ENCODE results near the gene DOCK3. TPM values are rescaled to one million over a fixed set of nuclear protein-coding genes. Genes with fewer than 3 reads are reported as not detected.
"Not testable (repeated sequence)": the region's sequence is repeated elsewhere in the genome, so short reads cannot be mapped to it uniquely, and the experiment has no call there.

The DOCK3 gene
- total RNA-seq, 4 donors from 2014 or later: 2.1 to 8.6 (median 2.9) TPM

- no peak overlapping the region for H3K27ac ChIP-seq
These were observed 176.1 kb downstream of the DOCK3 start for GRCh38 chr3:50850639-50851511.

GRCh38 chr3:50853936-50854335 is 179.2 kb downstream of the DOCK3 start:
- whole genome bisulfite sequencing: 35% methylated on average over 4 of the region's 4 CpGs

More at GRCh38 chr3:50850639-50851511, 176.1 kb downstream of the DOCK3 start:
- Histone ChIP-seq H3K4me3 (no peak overlapping the region), H3K36me3 (no peaks in the 10 kb centered on the region), H3K4me1 (no peaks in the 10 kb centered on the region), H3K27me3 (no peaks in the 10 kb centered on the region), H3K9me3 (peaks cover 11% of the 10 kb centered on the region)
- TF ChIP-seq EP300 (IDR thresholded peaks at IDR 0.05) (no peak), CTCF (IDR thresholded peaks at IDR 0.05) (no peak), POLR2A (IDR thresholded peaks at IDR 0.05) (no peak), POLR2AphosphoS5 (IDR thresholded peaks at IDR 0.05) (no peak)
- DNase-seq (ENCODE audit: low spot score in 2 of 2): no peak
- WGBS: 70% methylated on average over 3 of the region's 3 CpGs

GRCh38 chr3:50862221-50862620 is 187.5 kb downstream of the DOCK3 start:
- H3K9me3 ChIP-seq: peaks cover 4% of the 10 kb centered on the region
- DNase-seq (ENCODE audit: low spot score in 2 of 2): no peak
- no peaks in the 10 kb centered on the region for H3K27me3 ChIP-seq
- H3K4me1 ChIP-seq: no peaks in the 10 kb centered on the region
- no peak overlapping the region for H3K4me3 ChIP-seq
- H3K27ac ChIP-seq: no peak overlapping the region
- no peak for TF ChIP-seq POLR2A (IDR thresholded peaks at IDR 0.05)
- TF ChIP-seq POLR2AphosphoS5 (IDR thresholded peaks at IDR 0.05): no peak
- 87% methylated on average over 3 of the region's 3 CpGs for WGBS
- H3K36me3 ChIP-seq: no peaks in the 10 kb centered on the region

More at GRCh38 chr3:50853936-50854335, 179.2 kb downstream of the DOCK3 start:
- Histone ChIP-seq H3K4me1 (no peaks in the 10 kb centered on the region), H3K27ac (no peak overlapping the region), H3K9me3 (peaks cover 20% of the 10 kb centered on the region), H3K4me3 (no peak overlapping the region), H3K36me3 (no peaks in the 10 kb centered on the region), H3K27me3 (no peaks in the 10 kb centered on the region)
- DNase-seq (ENCODE audit: low spot score in 2 of 2): no peak
- no peak for TF ChIP-seq CTCF (IDR thresholded peaks at IDR 0.05)
- TF ChIP-seq POLR2AphosphoS5 (IDR thresholded peaks at IDR 0.05): no peak

- Histone ChIP-seq H3K4me1 (no peaks in the 10 kb centered on the region), H3K9me3 (peaks cover 5% of the 10 kb centered on the region), H3K27me3 (no peaks in the 10 kb centered on the region), H3K4me3 (no peak overlapping the region), H3K36me3 (no peaks in the 10 kb centered on the region), H3K27ac (no peak overlapping the region)
- DNase-seq (ENCODE audit: low spot score in 2 of 2): no peak
- TF ChIP-seq POLR2A (IDR thresholded peaks at IDR 0.05) (no peak), EP300 (IDR thresholded peaks at IDR 0.05) (no peak), CTCF (IDR thresholded peaks at IDR 0.05) (no peak), POLR2AphosphoS5 (IDR thresholded peaks at IDR 0.05) (no peak)
- WGBS: 83% methylated on average over 3 of the region's 3 CpGs
These were observed 198.8 kb downstream of the DOCK3 start for GRCh38 chr3:50873376-50874157.

- H3K27me3 ChIP-seq; H3K4me3 ChIP-seq; H3K27ac ChIP-seq; H3K4me1 ChIP-seq; H3K9me3 ChIP-seq; DNase-seq (ENCODE audit: low spot score in 2 of 2); H3K36me3 ChIP-seq: not testable (repeated sequence)
- WGBS: 58% methylated on average over 7 of the region's 7 CpGs
These were observed 200.1 kb downstream of the DOCK3 start for GRCh38 chr3:50874876-50875275.

- DNase-seq (ENCODE audit: low spot score in 2 of 2): no peak
- TF ChIP-seq EP300 (IDR thresholded peaks at IDR 0.05) (no peak), POLR2A (IDR thresholded peaks at IDR 0.05) (no peak)
- no peaks in the 10 kb centered on the region for H3K9me3 ChIP-seq
- WGBS: 41% methylated on average over 2 of the region's 2 CpGs
- H3K4me1 ChIP-seq: no peaks in the 10 kb centered on the region
- no peak overlapping the region for H3K4me3 ChIP-seq
- no peak overlapping the region for H3K27ac ChIP-seq
- no peaks in the 10 kb centered on the region for H3K27me3 ChIP-seq
- H3K36me3 ChIP-seq: no peaks in the 10 kb centered on the region
These were observed 202.2 kb downstream of the DOCK3 start for GRCh38 chr3:50876947-50877346.

GRCh38 chr3:50882733-50883132 is 208.0 kb downstream of the DOCK3 start:
- DNase-seq (ENCODE audit: low spot score in 2 of 2); H3K27ac ChIP-seq; H3K27me3 ChIP-seq; H3K4me1 ChIP-seq; H3K4me3 ChIP-seq; H3K36me3 ChIP-seq; H3K9me3 ChIP-seq: not testable (repeated sequence)
- WGBS: 87% methylated on average over 1 of the region's 1 CpG
